Breast epithelium (tissue), 4 donors: ENCODE results near the gene LRIF1. TPM values are rescaled to one million over a fixed set of nuclear protein-coding genes. Genes with fewer than 3 reads are reported as not detected.
A peak's percentile ranks its signal among the peaks of the same experiment; 100 is the strongest.

Source experiments
- DNase-seq, 2 donors: peaks; one replicate each; pipeline ENCODE4 v3.0.0-alpha.2; 2019; ENCODE audit warnings: low spot score in 2 of 2
- H3K27ac ChIP-seq, 2 donors: fragments of 200-600 bp; sonication (generic) in 1 of 2; one replicate each; pipeline ENCODE4 v1.5.1; 2016 to 2019; ENCODE audit warnings: mild to moderate bottlenecking in 1 of 2
- H3K27me3 ChIP-seq, 2 donors: fragments of 200-600 bp; sonication (generic) in 1 of 2; one replicate each; pipeline versions ENCODE4 v1.5.1 to v1.6.0; 2017 to 2019; ENCODE audit warnings: control low read depth in 1 of 2, mild to moderate bottlenecking in 1 of 2
- H3K36me3 ChIP-seq: fragments of 200-600 bp; one replicate; pipeline ENCODE4 v1.5.1; 2019
- H3K4me1 ChIP-seq, 2 donors: fragments of 200-600 bp; sonication (generic); one replicate each; pipeline ENCODE4 v1.5.1; 2016 to 2019; ENCODE audit warnings: control low read depth in 1 of 2
- H3K4me3 ChIP-seq, 3 donors: fragments of 200-600 bp; sonication (generic); 1 replicate in 2 of 3; 2 replicates in 1 of 3; pipeline ENCODE4 v1.5.1; 2016 to 2019; ENCODE audit warnings: mild to moderate bottlenecking in 3 of 3, moderate library complexity in 2 of 3
- H3K9me3 ChIP-seq, 2 donors: fragments of 200-600 bp; sonication (generic) in 1 of 2; one replicate each; pipeline ENCODE4 v1.5.1; 2016 to 2019; ENCODE audit warnings: control low read depth in 1 of 2
- POLR2A ChIP-seq: fragments of 450-650 bp; IDR thresholded peaks from one replicate; pipeline ENCODE4 v1.6.1; 2016; ENCODE audit warnings: antibody characterized with exemption, mild to moderate bottlenecking, moderate library complexity
- POLR2AphosphoS5 ChIP-seq, 3 donors: sonication (generic); formaldehyde crosslinking; IDR thresholded peaks; one replicate each; pipeline ENCODE4 v1.6.1; 2017; ENCODE audit warnings: antibody characterized with exemption in 3 of 3
- intact Hi-C: fragments of 100-400 bp; cut with DNase I; formaldehyde crosslinking; loops from one replicate; pipeline ENCODE4 v1.15.1; 2023; ENCODE audit warnings: low total_unique reads
- total RNA-seq, 3 donors: library from RNA; depleted of rRNA; stranded (reverse); fragments of >200 nt; gene quantifications; one replicate each; pipeline ENCODE4 v1.1.0, GENCODE V29; 2016
- TF ChIP-seq, protein P1 (sequence below), 3 donors: fragments of 450-650 bp; IDR thresholded peaks; one replicate each; pipeline ENCODE4 v1.5.1; 2016 to 2017; ENCODE audit warnings: antibody characterized with exemption in 3 of 3, mild to moderate bottlenecking in 3 of 3, moderate library complexity in 3 of 3

LRIF1 gene
- total RNA-seq, 3 donors from 2014 or later: 9.5 to 17.0 (median 9.8) TPM

- no peaks in the 10 kb centered on the region for H3K27me3 ChIP-seq
- H3K4me1 ChIP-seq: no peaks in the 10 kb centered on the region
- DNase-seq: no peak
- intact Hi-C loops: no loop called here
- TF ChIP-seq POLR2AphosphoS5 (IDR thresholded peaks at IDR 0.05): no peak
- no peak for TF ChIP-seq POLR2A
- TF ChIP-seq, protein P1, sequence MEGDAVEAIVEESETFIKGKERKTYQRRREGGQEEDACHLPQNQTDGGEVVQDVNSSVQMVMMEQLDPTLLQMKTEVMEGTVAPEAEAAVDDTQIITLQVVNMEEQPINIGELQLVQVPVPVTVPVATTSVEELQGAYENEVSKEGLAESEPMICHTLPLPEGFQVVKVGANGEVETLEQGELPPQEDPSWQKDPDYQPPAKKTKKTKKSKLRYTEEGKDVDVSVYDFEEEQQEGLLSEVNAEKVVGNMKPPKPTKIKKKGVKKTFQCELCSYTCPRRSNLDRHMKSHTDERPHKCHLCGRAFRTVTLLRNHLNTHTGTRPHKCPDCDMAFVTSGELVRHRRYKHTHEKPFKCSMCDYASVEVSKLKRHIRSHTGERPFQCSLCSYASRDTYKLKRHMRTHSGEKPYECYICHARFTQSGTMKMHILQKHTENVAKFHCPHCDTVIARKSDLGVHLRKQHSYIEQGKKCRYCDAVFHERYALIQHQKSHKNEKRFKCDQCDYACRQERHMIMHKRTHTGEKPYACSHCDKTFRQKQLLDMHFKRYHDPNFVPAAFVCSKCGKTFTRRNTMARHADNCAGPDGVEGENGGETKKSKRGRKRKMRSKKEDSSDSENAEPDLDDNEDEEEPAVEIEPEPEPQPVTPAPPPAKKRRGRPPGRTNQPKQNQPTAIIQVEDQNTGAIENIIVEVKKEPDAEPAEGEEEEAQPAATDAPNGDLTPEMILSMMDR (IDR thresholded peaks at IDR 0.05): no peak
- H3K36me3 ChIP-seq: no peaks in the 10 kb centered on the region
- H3K27ac ChIP-seq: no peak overlapping the region
- H3K9me3 ChIP-seq: peaks cover 11 to 34% of the 10 kb centered on the region in 2 donors
- H3K4me3 ChIP-seq: no peak overlapping the region
Observed at GRCh38 chr1:110975265-110975664, 11.5 kb upstream of the LRIF1 start.

GRCh38 chr1:110967256-110967655 is 3.5 kb upstream of the LRIF1 start:
- no peak for DNase-seq
- no peak overlapping the region for H3K4me3 ChIP-seq
- no peak for TF ChIP-seq POLR2AphosphoS5 (IDR thresholded peaks at IDR 0.05)
- TF ChIP-seq POLR2A: no peak
- TF ChIP-seq, protein P1 (IDR thresholded peaks at IDR 0.05): no peak

DNA sequence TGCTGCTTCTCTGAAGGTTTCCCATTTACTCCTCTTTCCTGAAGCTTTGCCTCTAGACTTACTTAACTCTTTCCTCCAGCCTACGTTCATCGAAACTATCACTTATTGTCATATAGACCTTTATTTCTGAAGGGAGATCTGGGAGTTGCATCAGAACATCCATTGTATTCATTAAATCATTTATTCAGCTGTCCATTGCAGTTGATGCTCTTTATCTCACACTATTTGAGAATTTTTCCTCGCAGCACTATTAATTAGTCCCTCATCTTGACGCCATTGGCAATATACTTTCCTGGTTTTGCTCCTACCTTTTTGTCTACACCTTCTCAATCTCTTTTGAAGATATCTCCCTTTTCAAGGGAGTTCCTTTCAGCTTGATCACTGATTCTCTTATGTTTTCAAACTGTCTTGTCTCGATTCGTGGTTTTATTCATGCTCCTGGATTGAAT is 757 bp upstream of the LRIF1 start:
- H3K27me3 ChIP-seq: peaks cover 0 to 19% of the 10 kb centered on the region in 2 donors
- no peak for DNase-seq
- H3K27ac ChIP-seq: peak overlapping the region; percentile 97 to 98
- peak overlapping the region; percentile 63 to 88 (median 74) for H3K4me3 ChIP-seq
- intact Hi-C loops: no loop called here
- H3K9me3 ChIP-seq: peaks cover 8 to 45% of the 10 kb centered on the region in 2 donors
- TF ChIP-seq, protein P1 (IDR thresholded peaks at IDR 0.05): no peak
- no peaks in the 10 kb centered on the region for H3K4me1 ChIP-seq
- H3K36me3 ChIP-seq: no peaks in the 10 kb centered on the region

More at GRCh38 chr1:110967256-110967655, 3.5 kb upstream of the LRIF1 start:
- Histone ChIP-seq H3K27ac (no peak overlapping the region), H3K9me3 (peaks cover 8 to 49% of the 10 kb centered on the region in 2 donors), H3K36me3 (no peaks in the 10 kb centered on the region), H3K4me1 (no peaks in the 10 kb centered on the region), H3K27me3 (peaks cover 0 to 19% of the 10 kb centered on the region in 2 donors)
- intact Hi-C loops: no loop called here

DNA sequence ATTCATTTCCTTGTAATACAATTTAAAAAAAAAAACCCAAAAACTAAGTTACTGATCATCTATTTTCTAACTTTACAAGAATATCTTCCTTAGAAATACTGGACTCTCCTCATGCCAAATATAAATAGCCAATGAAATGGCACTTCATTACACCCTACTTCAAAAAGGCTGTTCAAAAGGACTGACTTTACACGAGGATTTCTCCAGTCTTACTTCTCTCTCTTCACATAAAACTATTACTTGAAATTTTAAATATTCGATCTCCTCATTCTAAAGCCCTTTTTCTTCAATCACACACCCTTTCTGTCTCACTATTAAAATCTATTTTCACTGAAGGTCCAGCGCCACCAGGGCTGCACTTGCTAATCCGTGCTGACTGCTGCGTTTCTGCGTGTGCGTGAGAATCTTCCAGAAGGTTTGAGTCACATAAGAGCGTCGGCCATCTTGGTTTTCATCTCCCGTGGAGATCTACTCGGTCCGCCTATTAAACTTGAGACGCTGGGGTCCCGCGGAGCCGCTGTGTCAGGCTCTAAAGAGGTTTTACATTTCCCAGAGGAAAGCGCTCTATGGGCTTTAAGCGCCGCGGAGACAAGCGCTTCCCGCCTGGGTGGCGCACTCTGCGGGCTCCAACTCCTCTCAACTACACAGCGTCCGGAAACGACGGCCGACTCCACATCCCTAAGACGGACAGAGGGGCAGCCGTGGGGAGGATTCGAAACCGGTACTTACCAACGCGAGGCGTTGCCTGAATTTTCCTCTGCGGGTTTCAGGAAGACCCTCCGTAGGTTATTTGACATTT is 631 bp downstream of the LRIF1 start:
- Histone ChIP-seq H3K9me3 (peaks cover 8 to 46% of the 10 kb centered on the region in 2 donors), H3K27ac (peak overlapping the region; percentile 97 to 98), H3K4me3 (peak overlapping the region; percentile 63 to 88 (median 74)), H3K4me1 (no peaks in the 10 kb centered on the region), H3K27me3 (peaks cover 0 to 6% of the 10 kb centered on the region in 2 donors), H3K36me3 (no peaks in the 10 kb centered on the region)
- intact Hi-C loops: no loop called here
- TF ChIP-seq, protein P1 (IDR thresholded peaks at IDR 0.05): no peak
- no peak for TF ChIP-seq POLR2A
- TF ChIP-seq POLR2AphosphoS5 (IDR thresholded peaks at IDR 0.05): no peak
- DNase-seq: peak; percentile 26 to 55

GRCh38 chr1:110961902-110962301 is 1.8 kb downstream of the LRIF1 start:
- intact Hi-C loops: no loop called here
- Histone ChIP-seq H3K4me1 (no peaks in the 10 kb centered on the region), H3K9me3 (peaks cover 8 to 53% of the 10 kb centered on the region in 2 donors), H3K36me3 (no peaks in the 10 kb centered on the region), H3K4me3 (no peak overlapping the region), H3K27me3 (peaks cover 0 to under 1% of the 10 kb centered on the region in 2 donors), H3K27ac (no peak overlapping the region)
- no peak for DNase-seq
- TF ChIP-seq POLR2A (no peak), POLR2AphosphoS5 (IDR thresholded peaks at IDR 0.05) (no peak)
- TF ChIP-seq, protein P1 (IDR thresholded peaks at IDR 0.05): no peak
